HEK293 (cell line): ENCODE results near the gene ILRUN.
A peak's percentile ranks its signal among the peaks of the same experiment; 100 is the strongest.

Experiments used
- GLIS2 ChIP-seq: fragments of 450-650 bp; formaldehyde crosslinking; IDR thresholded peaks from 2 replicates; pipeline ENCODE4 v1.5.1; 2016; ENCODE audit warnings: missing biosample characterization, missing genetic modification characterization
- HOXC10 ChIP-seq: sonication (generic); formaldehyde crosslinking; IDR thresholded peaks from 2 replicates; pipeline ENCODE4 v1.8.1; 2023; ENCODE audit warnings: mild to moderate bottlenecking, missing genetic modification reagents
- INSM2 ChIP-seq: fragments of 450-650 bp; formaldehyde crosslinking; IDR thresholded peaks from 2 replicates; pipeline ENCODE4 v1.5.1; 2016; ENCODE audit warnings: missing biosample characterization, missing genetic modification characterization
- MYNN ChIP-seq: fragments of 450-650 bp; formaldehyde crosslinking; IDR thresholded peaks from 2 replicates; pipeline ENCODE4 v1.5.1; 2016; ENCODE audit warnings: missing biosample characterization, missing genetic modification characterization, borderline replicate concordance
- PBX3 ChIP-seq: sonication (generic); formaldehyde crosslinking; IDR thresholded peaks from 2 replicates; pipeline ENCODE4 v1.8.1; 2022; ENCODE audit warnings: mild to moderate bottlenecking, moderate library complexity, missing genetic modification reagents
- SETDB1 ChIP-seq: IDR thresholded peaks from one replicate; pipeline ENCODE4 v1.6.1; 2017; ENCODE audit warnings: mild to moderate bottlenecking, low read length, moderate library complexity, mixed read lengths; ENCODE audit not compliant: insufficient read length
- WT1 ChIP-seq: fragments of 450-650 bp; formaldehyde crosslinking; IDR thresholded peaks from 2 replicates; pipeline ENCODE4 v1.5.1; 2016; ENCODE audit warnings: missing biosample characterization, missing genetic modification characterization
- ZBTB26 ChIP-seq: fragments of 450-650 bp; formaldehyde crosslinking; optimal IDR thresholded peaks from 2 replicates; pipeline ENCODE3; 2016; ENCODE audit warnings: missing biosample characterization, mild to moderate bottlenecking, missing genetic modification characterization
- ZBTB8A ChIP-seq: fragments of 450-650 bp; formaldehyde crosslinking; IDR thresholded peaks from 2 replicates; pipeline ENCODE4 v1.5.1; 2016; ENCODE audit warnings: missing biosample characterization, missing genetic modification characterization
- ZNF140 ChIP-seq: fragments of 450-650 bp; formaldehyde crosslinking; IDR thresholded peaks from 2 replicates; pipeline ENCODE4 v1.5.1; 2016; ENCODE audit warnings: missing biosample characterization, missing genetic modification characterization
- ZNF155 ChIP-seq: fragments of 450-650 bp; formaldehyde crosslinking; IDR thresholded peaks from 2 replicates; pipeline ENCODE4 v1.5.1; 2016; ENCODE audit warnings: missing biosample characterization, missing genetic modification characterization
- ZNF16 ChIP-seq: fragments of 450-650 bp; formaldehyde crosslinking; IDR thresholded peaks from 2 replicates; pipeline ENCODE4 v1.5.1; 2016; ENCODE audit warnings: low read depth, missing biosample characterization, missing genetic modification characterization
- ZNF24 ChIP-seq: fragments of 450-650 bp; formaldehyde crosslinking; IDR thresholded peaks from 2 replicates; pipeline ENCODE4 v1.5.1; 2016; ENCODE audit warnings: missing biosample characterization, missing genetic modification characterization
- ZNF335 ChIP-seq: fragments of 450-650 bp; formaldehyde crosslinking; conservative IDR thresholded peaks from 2 replicates; pipeline ENCODE4 v1.5.1; 2016; ENCODE audit warnings: missing biosample characterization, missing genetic modification characterization
- ZNF398 ChIP-seq: fragments of 450-650 bp; formaldehyde crosslinking; IDR thresholded peaks from 2 replicates; pipeline ENCODE4 v1.5.1; 2017; ENCODE audit warnings: missing biosample characterization, missing genetic modification characterization
- ZNF488 ChIP-seq: fragments of 450-650 bp; formaldehyde crosslinking; IDR thresholded peaks from 2 replicates; pipeline ENCODE4 v1.5.1; 2016; ENCODE audit warnings: missing biosample characterization, missing genetic modification characterization
- ZNF501 ChIP-seq: fragments of 450-650 bp; formaldehyde crosslinking; IDR thresholded peaks from 2 replicates; pipeline ENCODE4 v1.5.1; 2016; ENCODE audit warnings: missing biosample characterization, missing genetic modification characterization
- ZNF510 ChIP-seq: fragments of 450-650 bp; formaldehyde crosslinking; IDR thresholded peaks from 2 replicates; pipeline ENCODE4 v1.5.1; 2018; ENCODE audit warnings: mild to moderate bottlenecking, missing genetic modification characterization, missing biosample characterization; ENCODE audit not compliant: insufficient replicate concordance
- ZNF580 ChIP-seq: fragments of 450-650 bp; formaldehyde crosslinking; IDR thresholded peaks from 2 replicates; pipeline ENCODE4 v1.5.1; 2016; ENCODE audit warnings: missing biosample characterization, missing genetic modification characterization
- ZNF626 ChIP-seq: fragments of 450-650 bp; sonication (Bioruptor Pico); formaldehyde crosslinking; IDR thresholded peaks from 2 replicates; pipeline ENCODE4 v1.5.1; 2018; ENCODE audit warnings: missing biosample characterization, missing genetic modification characterization, inconsistent platforms
- ZNF645 ChIP-seq: fragments of 450-650 bp; formaldehyde crosslinking; IDR thresholded peaks from 2 replicates; pipeline ENCODE4; 2016; ENCODE audit warnings: missing biosample characterization, missing genetic modification characterization
- ZNF658 ChIP-seq: fragments of 450-650 bp; formaldehyde crosslinking; IDR thresholded peaks from 2 replicates; pipeline ENCODE4; 2016; ENCODE audit warnings: missing biosample characterization, missing genetic modification characterization
- ZNF660 ChIP-seq: fragments of 450-650 bp; IDR thresholded peaks from 2 replicates; pipeline ENCODE4 v1.5.1; 2018; ENCODE audit warnings: missing biosample characterization, mild to moderate bottlenecking, missing genetic modification characterization
- ZNF707 ChIP-seq: fragments of 450-650 bp; formaldehyde crosslinking; IDR thresholded peaks from 2 replicates; pipeline ENCODE4 v1.5.1; 2016; ENCODE audit warnings: missing biosample characterization, missing genetic modification characterization
- ZNF76 ChIP-seq: fragments of 450-650 bp; formaldehyde crosslinking; IDR thresholded peaks from 2 replicates; pipeline ENCODE4; 2016; ENCODE audit warnings: low read depth, missing biosample characterization, missing genetic modification characterization, borderline replicate concordance
- ZNF768 ChIP-seq: fragments of 450-650 bp; formaldehyde crosslinking; IDR thresholded peaks from 2 replicates; pipeline ENCODE4 v1.5.1; 2018; ENCODE audit warnings: missing biosample characterization, mild to moderate bottlenecking, missing genetic modification characterization
- ZNF777 ChIP-seq: fragments of 450-650 bp; formaldehyde crosslinking; IDR thresholded peaks from 2 replicates; pipeline ENCODE4 v1.5.1; 2017; ENCODE audit warnings: missing biosample characterization, missing genetic modification characterization, borderline replicate concordance
- ZNF785 ChIP-seq: fragments of 450-650 bp; formaldehyde crosslinking; IDR thresholded peaks from 2 replicates; pipeline ENCODE4 v1.5.1; 2016; ENCODE audit warnings: missing biosample characterization, missing genetic modification characterization
- ZNF837 ChIP-seq: fragments of 450-650 bp; formaldehyde crosslinking; IDR thresholded peaks from 2 replicates; pipeline ENCODE4 v1.5.1; 2016; ENCODE audit warnings: missing biosample characterization, missing genetic modification characterization
- ZSCAN5A ChIP-seq: fragments of 450-650 bp; formaldehyde crosslinking; IDR thresholded peaks from 2 replicates; pipeline ENCODE4 v1.5.1; 2016; ENCODE audit warnings: missing biosample characterization, missing genetic modification characterization

ILRUN gene

GRCh38 chr6:34696189-34696738 is 303 bp downstream of the ILRUN start (continued):
- no peak for TF ChIP-seq INSM2 (tag by site-specific recombination)
- 0 out of 2 replicates have a peak, but pooled peaks have one; percentile 35 for TF ChIP-seq ZNF501 (tag by site-specific recombination)
- TF ChIP-seq ZNF580 (tag by site-specific recombination) = no peak
- peak; percentile 57 for TF ChIP-seq ZBTB26 (tag by site-specific recombination)
- 0 out of 2 replicates have a peak, but pooled peaks have one; percentile 73 for TF ChIP-seq ZNF777 (tag by site-specific recombination)
- no peak for TF ChIP-seq ZNF645 (tag by site-specific recombination)
- TF ChIP-seq ZBTB8A = peak; percentile 23; the same call in 1 of the 2 replicates
- 0 out of 2 replicates have a peak, but pooled peaks have one; percentile 13 for TF ChIP-seq MYNN (tag by site-specific recombination)
- TF ChIP-seq ZNF837 (tag by site-specific recombination) = no peak
- peak; percentile 92 for TF ChIP-seq ZNF335 (tag by site-specific recombination)
- no peak for TF ChIP-seq ZNF658
- no peak for TF ChIP-seq ZNF768 (tag by site-specific recombination)
- TF ChIP-seq GLIS2 = peak; percentile 32
- TF ChIP-seq ZNF140 (tag by site-specific recombination) = no peak
- 0 out of 2 replicates have a peak, but pooled peaks have one; percentile 36 for TF ChIP-seq WT1
- TF ChIP-seq ZNF16 (tag by site-specific recombination) = no peak
- TF ChIP-seq ZNF398 = peak; percentile 91
- no peak for TF ChIP-seq ZNF707 (tag by site-specific recombination)
- no peak for TF ChIP-seq HOXC10
- TF ChIP-seq ZNF660 (tag by site-specific recombination) = peak; percentile 31; the same call in 1 of the 2 replicates
- TF ChIP-seq PBX3 (CRISPR knock-in tag) = 0 out of 2 replicates have a peak, but pooled peaks have one; percentile 37
- TF ChIP-seq ZNF24 (tag by site-specific recombination) = peak; percentile 57; the same call in 1 of the 2 replicates
- no peak for TF ChIP-seq ZNF510 (tag by site-specific recombination)
- TF ChIP-seq ZNF76 (tag by site-specific recombination) = peak; percentile 52
- TF ChIP-seq ZSCAN5A = peak; percentile 34; the same call in 1 of the 2 replicates
- TF ChIP-seq SETDB1 = no peak
- TF ChIP-seq ZNF626 (tag by site-specific recombination) = no peak
- no peak for TF ChIP-seq ZNF155 (tag by site-specific recombination)
- no peak for TF ChIP-seq ZNF488
- TF ChIP-seq ZNF785 (tag by site-specific recombination) = no peak
